Endodermal cell (in vitro differentiated cells): Measurements from ENCODE around the gene ATXN10. TPM values are rescaled to one million over a fixed set of nuclear protein-coding genes. Genes with fewer than 3 reads are reported as not detected.

ENCODE experiments used
- DNase-seq: peaks from one replicate; pipeline ENCODE4 v3.0.0-alpha.2; 2017
- H3K27ac ChIP-seq: 2 replicates; pipeline ENCODE4 v1.5.1; 2013; ENCODE audit warnings: mild to moderate bottlenecking, low read depth, low read length, moderate library complexity
- H3K27me3 ChIP-seq: 2 replicates; pipeline ENCODE4 v1.6.1; 2013; ENCODE audit warnings: mild to moderate bottlenecking, low read length, moderate library complexity; ENCODE audit not compliant: insufficient read depth, control insufficient read depth, poor library complexity, severe bottlenecking
- H3K36me3 ChIP-seq: 2 replicates; pipeline ENCODE4 v1.7.0; 2013; ENCODE audit warnings: mild to moderate bottlenecking, low read length, moderate library complexity; ENCODE audit not compliant: control insufficient read depth, insufficient read depth
- H3K4me1 ChIP-seq: one replicate; pipeline ENCODE4 v1.7.0; 2013; ENCODE audit warnings: low read length; ENCODE audit not compliant: control insufficient read depth, insufficient read depth
- H3K4me3 ChIP-seq: 2 replicates; pipeline ENCODE4 v1.5.1; 2013; ENCODE audit warnings: mild to moderate bottlenecking, low read length, moderate library complexity
- H3K9ac ChIP-seq: 2 replicates; pipeline ENCODE4 v1.6.1; 2013; ENCODE audit warnings: mild to moderate bottlenecking, low read length, moderate library complexity; ENCODE audit not compliant: poor library complexity, severe bottlenecking; ENCODE audit errors: extremely low read depth
- H3K9me3 ChIP-seq: 2 replicates; pipeline ENCODE4 v1.6.1; 2013; ENCODE audit warnings: mild to moderate bottlenecking, low read length, moderate library complexity; ENCODE audit not compliant: control insufficient read depth
- H3K27ac Mint-ChIP-seq: 2 replicates; pipeline ENCODE4 v1.8.0; 2020; ENCODE audit warnings: mixed read lengths
- H3K27me3 Mint-ChIP-seq: 2 replicates; pipeline ENCODE4 v1.8.0; 2021; ENCODE audit warnings: mild to moderate bottlenecking, mixed read lengths; ENCODE audit not compliant: insufficient read depth
- H3K36me3 Mint-ChIP-seq: 2 replicates; pipeline ENCODE4 v1.8.0; 2020; ENCODE audit warnings: low read depth, mixed read lengths
- H3K4me1 Mint-ChIP-seq: 2 replicates; pipeline ENCODE4 v1.8.0; 2020; ENCODE audit warnings: mixed read lengths
- H3K4me3 Mint-ChIP-seq: 2 replicates; pipeline ENCODE4 v1.8.0; 2020; ENCODE audit warnings: mild to moderate bottlenecking, moderate library complexity, mixed read lengths
- H3K9me3 Mint-ChIP-seq: 2 replicates; pipeline ENCODE4 v1.8.0; 2020; ENCODE audit warnings: mild to moderate bottlenecking, mixed read lengths
- WGBS, 2 experiments: methylation state at CpG; one replicate each; pipeline versions ENCODE4 v1.1.5 to v1.1.7; 2013; ENCODE audit warnings: missing lambda C conversion rate in 2 of 2, mixed read lengths in 1 of 2; ENCODE audit not compliant: insufficient coverage in 1 of 2, insufficient read length in 1 of 2; 5-methylcytosine and 5-hydroxymethylcytosine counted together
- total RNA-seq, 2 donors: library from RNA; stranded (reverse); fragmentation: NEBNext Ultra II Directional in 1 of 2; extraction: Animal tissue kit (Norgen Biotek cat#: 25700) in 1 of 2; gene quantifications; 2 replicates in 1 of 2; 3 replicates in 1 of 2; pipeline ENCODE4 v1.2.1, GENCODE V29; 2021
- TF ChIP-seq, protein P1 (sequence below): fragments of 200-600 bp; sonication (generic); conservative IDR thresholded peaks from 2 replicates; pipeline ENCODE4 v1.5.0; 2021; ENCODE audit warnings: antibody characterized with exemption, mild to moderate bottlenecking

ATXN10 gene
- total RNA-seq, 2 donors from 2014 or later, result 223 to 266 TPM

- no peak overlapping the region for H3K27ac ChIP-seq
- H3K36me3 ChIP-seq, result no peaks in the 10 kb centered on the region
- H3K4me3 ChIP-seq, result no peak overlapping the region
- Mint-ChIP-seq H3K27ac (no peak overlapping the region), H3K9me3 (no peaks in the 10 kb centered on the region), H3K4me3 (no peak overlapping the region), H3K36me3 (no peaks in the 10 kb centered on the region), H3K4me1 (no peaks in the 10 kb centered on the region), H3K27me3 (no peaks in the 10 kb centered on the region)
- TF ChIP-seq, protein P1, sequence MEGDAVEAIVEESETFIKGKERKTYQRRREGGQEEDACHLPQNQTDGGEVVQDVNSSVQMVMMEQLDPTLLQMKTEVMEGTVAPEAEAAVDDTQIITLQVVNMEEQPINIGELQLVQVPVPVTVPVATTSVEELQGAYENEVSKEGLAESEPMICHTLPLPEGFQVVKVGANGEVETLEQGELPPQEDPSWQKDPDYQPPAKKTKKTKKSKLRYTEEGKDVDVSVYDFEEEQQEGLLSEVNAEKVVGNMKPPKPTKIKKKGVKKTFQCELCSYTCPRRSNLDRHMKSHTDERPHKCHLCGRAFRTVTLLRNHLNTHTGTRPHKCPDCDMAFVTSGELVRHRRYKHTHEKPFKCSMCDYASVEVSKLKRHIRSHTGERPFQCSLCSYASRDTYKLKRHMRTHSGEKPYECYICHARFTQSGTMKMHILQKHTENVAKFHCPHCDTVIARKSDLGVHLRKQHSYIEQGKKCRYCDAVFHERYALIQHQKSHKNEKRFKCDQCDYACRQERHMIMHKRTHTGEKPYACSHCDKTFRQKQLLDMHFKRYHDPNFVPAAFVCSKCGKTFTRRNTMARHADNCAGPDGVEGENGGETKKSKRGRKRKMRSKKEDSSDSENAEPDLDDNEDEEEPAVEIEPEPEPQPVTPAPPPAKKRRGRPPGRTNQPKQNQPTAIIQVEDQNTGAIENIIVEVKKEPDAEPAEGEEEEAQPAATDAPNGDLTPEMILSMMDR, result no peak
- no peaks in the 10 kb centered on the region for H3K9me3 ChIP-seq
- H3K4me1 ChIP-seq, result no peaks in the 10 kb centered on the region
- 86 to 100% methylated on average over 1 to 7 of the region's 7 CpGs for WGBS, 2 experiments
- no peak for DNase-seq
- no peak overlapping the region for H3K9ac ChIP-seq
- H3K27me3 ChIP-seq, result peaks cover under 1% of the 10 kb centered on the region
Measured at GRCh38 chr22:45886540-45886939, 214.9 kb downstream of the ATXN10 start.

- no peaks in the 10 kb centered on the region for H3K36me3 ChIP-seq
- no peak overlapping the region for H3K9ac ChIP-seq
- Mint-ChIP-seq H3K4me3 (no peak overlapping the region), H3K4me1 (no peaks in the 10 kb centered on the region), H3K27me3 (no peaks in the 10 kb centered on the region), H3K27ac (no peak overlapping the region), H3K36me3 (no peaks in the 10 kb centered on the region), H3K9me3 (no peaks in the 10 kb centered on the region)
- no peak overlapping the region for H3K4me3 ChIP-seq
- TF ChIP-seq, protein P1, result no peak
- H3K9me3 ChIP-seq, result no peaks in the 10 kb centered on the region
- H3K27ac ChIP-seq, result no peak overlapping the region
- no peaks in the 10 kb centered on the region for H3K4me1 ChIP-seq
- no peaks in the 10 kb centered on the region for H3K27me3 ChIP-seq
- WGBS, 2 experiments, result 93 to 97% methylated on average over 7 to 22 of the region's 22 CpGs
- DNase-seq, result peak; percentile 41
Measured at GRCh38 chr22:45887202-45888131, 215.8 kb downstream of the ATXN10 start.

DNA sequence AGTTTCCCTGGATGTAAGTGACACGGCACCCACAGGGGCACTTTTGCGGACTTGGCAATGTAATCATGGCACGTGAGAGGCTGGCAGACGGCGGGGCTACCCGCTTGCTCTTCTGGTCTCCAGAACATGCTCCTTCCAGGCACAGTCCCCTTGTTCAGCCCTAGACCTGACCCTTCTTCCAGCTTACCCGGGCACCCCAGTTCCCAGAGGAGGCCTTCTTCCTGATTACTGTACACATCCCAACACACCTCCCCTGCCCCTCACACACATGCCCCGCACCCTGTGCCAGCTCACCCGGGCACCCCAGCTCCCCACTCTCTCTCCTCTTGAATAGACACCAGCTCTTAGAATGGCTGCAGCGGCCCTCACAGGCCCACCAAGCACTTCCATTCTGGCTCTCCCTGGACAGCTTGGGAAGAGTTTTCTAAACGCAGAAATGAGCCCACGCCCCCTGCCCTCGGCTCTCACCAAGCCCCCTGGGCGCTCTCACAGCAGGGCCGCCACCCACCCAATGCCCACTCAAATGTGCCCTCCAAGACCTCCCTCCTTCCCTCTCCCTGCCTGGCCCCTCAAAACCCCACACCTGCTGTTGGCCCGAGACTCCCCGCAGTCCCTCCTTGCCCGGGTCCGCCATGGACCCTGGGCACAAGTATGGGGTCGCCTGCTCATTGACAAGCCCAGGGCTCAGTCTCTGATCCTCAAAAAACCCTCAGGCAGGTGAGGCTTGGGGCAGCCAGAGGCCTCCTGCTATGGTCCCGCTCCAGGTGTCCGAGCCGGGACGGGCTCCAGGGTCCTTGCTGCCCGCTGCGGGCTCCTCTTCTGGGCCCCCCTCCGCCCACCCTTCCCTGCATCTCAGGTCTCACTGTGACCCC is 216.8 kb downstream of the ATXN10 start:
- Mint-ChIP-seq H3K27ac (no peak overlapping the region), H3K4me1 (no peaks in the 10 kb centered on the region), H3K4me3 (no peak overlapping the region), H3K27me3 (no peaks in the 10 kb centered on the region), H3K9me3 (no peaks in the 10 kb centered on the region), H3K36me3 (no peaks in the 10 kb centered on the region)
- peak; percentile 29 for DNase-seq
- 92 to 96% methylated on average over 11 to 27 of the region's 27 CpGs for WGBS, 2 experiments
- Histone ChIP-seq H3K4me3 (no peak overlapping the region), H3K4me1 (no peaks in the 10 kb centered on the region), H3K27me3 (no peaks in the 10 kb centered on the region), H3K9me3 (no peaks in the 10 kb centered on the region), H3K36me3 (no peaks in the 10 kb centered on the region), H3K9ac (no peak overlapping the region), H3K27ac (peak overlapping the region; percentile 97)
- TF ChIP-seq, protein P1, result no peak
